GM23338 (cell line): Measurements from ENCODE around the gene EYA4.

ENCODE experiments used
- CTCF ChIP-seq, 2 experiments: fragments of 200-600 bp in 1 of 2; sonication (generic) in 1 of 2; conservative IDR thresholded peaks; 2 replicates each; pipeline versions ENCODE4 v1.5.1 to v1.6.1; 2016 to 2017; ENCODE audit warnings: antibody characterized with exemption in 2 of 2, low read depth in 2 of 2, mild to moderate bottlenecking in 2 of 2, moderate library complexity in 1 of 2
- EZH2 ChIP-seq: fragments of 200-600 bp; sonication (generic); IDR thresholded peaks from one replicate; pipeline ENCODE4 v1.8.0; 2017; ENCODE audit warnings: antibody characterized with exemption, mild to moderate bottlenecking, low read depth; ENCODE audit not compliant: unreplicated experiment
- EZH2phosphoT487 ChIP-seq: fragments of 200-600 bp; sonication (generic); IDR thresholded peaks from one replicate; pipeline ENCODE4 v1.8.1; 2018; ENCODE audit warnings: antibody characterized with exemption; ENCODE audit not compliant: unreplicated experiment

- TF ChIP-seq CTCF (conservative IDR thresholded peaks at IDR 0.05; ENCODE audit: low read depth in 2 of 2) (no peak), EZH2phosphoT487 (no peak), EZH2 (no peak)
Measured at GRCh38 chr6:133359256-133359655, 118.1 kb downstream of the EYA4 start.
